HEK293T (cell line): ENCODE results near the gene TSEN34.

Experiments used
- CTCF ChIA-PET: fragments of 350-600 bp; formaldehyde crosslinking; extraction: SDS; loops from one replicate; lab custom pipeline; 2021; ENCODE audit warnings: antibody characterized with exemption, inconsistent platforms; lab: Yijun Ruan, JAX
- POLR2A ChIA-PET: fragments of 350-600 bp; formaldehyde crosslinking; extraction: SDS; loops from one replicate; lab custom pipeline; 2020; ENCODE audit warnings: antibody characterized with exemption, inconsistent platforms; lab: Yijun Ruan, JAX
- DNase-seq: peaks from one replicate; pipeline ENCODE4 v3.0.0; 2012; ENCODE audit warnings: mixed read lengths; ENCODE audit errors: extremely low spot score
- ARNT ChIP-seq: fragments of 450-650 bp; IDR thresholded peaks from 2 replicates; pipeline ENCODE4 v1.6.1; 2017; ENCODE audit warnings: mild to moderate bottlenecking
- BHLHE40 ChIP-seq: fragments of 450-650 bp; IDR thresholded peaks from 2 replicates; pipeline ENCODE4 v1.6.1; 2016; ENCODE audit warnings: mild to moderate bottlenecking, moderate library complexity, borderline replicate concordance
- CTBP1 ChIP-seq: fragments of 450-650 bp; IDR thresholded peaks from 2 replicates; pipeline ENCODE4 v1.6.1; 2016; ENCODE audit warnings: borderline replicate concordance
- ELF4 ChIP-seq: fragments of 450-650 bp; IDR thresholded peaks from 2 replicates; pipeline ENCODE4 v1.6.1; 2017; ENCODE audit warnings: antibody characterized with exemption
- FOXA1 ChIP-seq: fragments of 450-650 bp; IDR thresholded peaks from 2 replicates; pipeline ENCODE4 v1.6.1; 2016; ENCODE audit warnings: mild to moderate bottlenecking
- FOXK2 ChIP-seq: fragments of 450-650 bp; IDR thresholded peaks from 2 replicates; pipeline ENCODE4 v1.6.1; 2016; ENCODE audit warnings: mild to moderate bottlenecking
- FOXM1 ChIP-seq: fragments of 450-650 bp; IDR thresholded peaks from 2 replicates; pipeline ENCODE4 v1.6.1; 2017; ENCODE audit warnings: mild to moderate bottlenecking, borderline replicate concordance
- HDGF ChIP-seq: fragments of 450-650 bp; IDR thresholded peaks from 2 replicates; pipeline ENCODE4 v1.6.1; 2017; ENCODE audit warnings: antibody characterized with exemption, borderline replicate concordance
- L3MBTL2 ChIP-seq: fragments of 450-650 bp; conservative IDR thresholded peaks from 2 replicates; pipeline ENCODE4 v1.6.1; 2016; ENCODE audit warnings: mild to moderate bottlenecking
- LEF1 ChIP-seq: fragments of 450-650 bp; IDR thresholded peaks from 2 replicates; pipeline ENCODE4 v1.6.1; 2017; ENCODE audit warnings: mild to moderate bottlenecking, borderline replicate concordance
- NFRKB ChIP-seq: fragments of 450-650 bp; IDR thresholded peaks from 2 replicates; pipeline ENCODE4 v1.6.1; 2016; ENCODE audit warnings: mild to moderate bottlenecking, moderate library complexity
- PKNOX1 ChIP-seq: fragments of 450-650 bp; IDR thresholded peaks from 2 replicates; pipeline ENCODE4 v1.6.1; 2016
- SP1 ChIP-seq: fragments of 450-650 bp; IDR thresholded peaks from 2 replicates; pipeline ENCODE4 v1.6.1; 2017
- SUZ12 ChIP-seq: fragments of 450-650 bp; IDR thresholded peaks from 2 replicates; pipeline ENCODE4 v1.6.1; 2016; ENCODE audit warnings: mild to moderate bottlenecking
- TARDBP ChIP-seq: fragments of 450-650 bp; IDR thresholded peaks from 2 replicates; pipeline ENCODE4 v1.6.1; 2016
- ZNF384 ChIP-seq: fragments of 450-650 bp; IDR thresholded peaks from 2 replicates; pipeline ENCODE4 v1.6.1; 2016

Gene TSEN34

DNA sequence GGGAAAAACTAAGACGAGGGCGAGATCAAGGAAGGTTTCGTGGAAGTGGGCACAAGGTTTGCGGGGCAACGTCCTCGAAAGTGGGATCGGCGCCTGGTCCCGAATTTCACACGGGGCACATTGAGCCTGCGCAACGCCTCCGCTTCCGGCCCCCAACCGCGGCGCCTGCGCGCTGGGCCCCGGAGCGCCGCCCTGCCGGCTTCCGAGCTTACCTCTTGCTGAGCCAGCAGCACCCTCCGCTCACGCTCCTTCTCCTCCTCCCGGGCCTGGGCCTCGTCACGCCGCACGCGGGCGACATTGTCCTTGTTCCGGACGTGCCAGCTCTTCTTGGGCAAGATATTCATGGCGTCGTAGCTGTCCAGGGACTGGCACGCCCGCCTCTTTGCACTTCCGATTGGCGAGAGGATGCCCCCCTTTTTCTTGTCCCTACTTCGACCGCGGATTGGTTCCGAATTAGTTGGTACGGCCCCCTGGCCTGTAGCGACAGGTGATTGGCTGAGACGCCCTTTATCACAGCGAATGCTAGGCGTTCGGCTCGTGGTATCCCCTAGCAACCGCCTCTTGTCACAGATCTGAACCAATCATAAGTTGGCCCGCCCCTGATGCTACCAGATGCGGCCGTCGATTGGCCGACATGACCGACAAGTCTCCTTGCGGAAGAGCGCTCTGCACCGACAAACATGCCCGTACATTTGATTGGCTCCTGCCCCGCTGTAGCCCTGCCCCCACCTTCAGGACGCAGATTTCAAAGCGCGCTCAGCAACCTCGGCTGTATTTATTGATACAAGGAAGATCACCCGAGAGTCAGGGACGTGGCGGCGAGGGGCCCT is 31.5 kb upstream of the TSEN34 start, which contains the start of gene LENG1:
LENG1 (minus strand) TSS at position 370 of the 830 bp plus-strand sequence; CDS start at position 344, 26 bp downstream.
- ChIA-PET CTCF (no interaction called here), POLR2A (interaction anchor here (0.5 to 2.3 kb wide), 10 partner anchors 9 to 56 kb away, joined by 3 to 13 read pairs (median 4); partner anchors contain the start of genes CNOT3, PRPF31, RPS9 and TFPT)
- peak; percentile 92 for DNase-seq
- TF ChIP-seq ZNF384 (no peak), HDGF (no peak; the same call in 1 of the 2 replicates), FOXK2 (no peak), L3MBTL2 (peak; percentile 95), ARNT (no peak), LEF1 (no peak), SP1 (no peak), ELF4 (peak; percentile 86), PKNOX1 (peak; percentile 98)

DNA sequence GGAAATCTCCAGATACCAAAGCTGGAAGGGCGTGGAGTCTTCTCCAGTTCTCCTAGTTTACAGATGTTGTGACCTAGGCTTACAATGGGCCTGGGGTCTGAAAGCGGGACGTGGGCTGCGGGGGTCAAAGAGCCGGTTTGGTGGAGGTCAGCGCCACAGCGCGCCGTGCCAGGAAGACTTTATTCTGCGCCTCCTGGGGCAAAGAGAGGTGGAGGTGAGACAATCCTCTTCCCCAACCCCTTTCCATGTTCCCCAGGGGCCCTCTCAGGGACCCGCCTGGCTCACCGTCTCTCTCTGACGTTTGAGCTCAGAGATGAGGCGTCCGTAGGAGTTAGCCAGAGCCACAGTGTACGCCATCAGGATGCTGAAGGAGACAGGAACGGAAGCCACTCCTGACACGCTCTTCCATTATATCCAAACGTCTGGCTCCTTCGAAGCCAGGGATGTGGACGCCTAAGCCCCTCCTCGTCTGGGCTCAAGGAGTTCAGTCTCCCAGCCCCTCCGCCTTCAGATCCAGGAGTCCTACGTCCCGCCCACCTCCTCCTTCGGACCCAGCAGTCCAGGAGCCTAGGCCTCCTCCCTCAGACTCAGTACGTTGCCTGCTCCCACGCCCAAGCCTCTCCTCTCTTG is 30.8 kb upstream of the TSEN34 start:
- ChIA-PET POLR2A (interaction anchor here (0.5 to 2.3 kb wide), 7 partner anchors 10 to 55 kb away, joined by 3 to 13 read pairs (median 4); partner anchors contain the start of genes CNOT3 and TSEN34), CTCF (no interaction called here)
- DNase-seq, result no peak
- TF ChIP-seq NFRKB (no peak), BHLHE40 (no peak), HDGF (no peak), TARDBP (no peak), ELF4 (no peak), SP1 (no peak), FOXA1 (no peak), ZNF384 (no peak), CTBP1 (no peak)

DNA sequence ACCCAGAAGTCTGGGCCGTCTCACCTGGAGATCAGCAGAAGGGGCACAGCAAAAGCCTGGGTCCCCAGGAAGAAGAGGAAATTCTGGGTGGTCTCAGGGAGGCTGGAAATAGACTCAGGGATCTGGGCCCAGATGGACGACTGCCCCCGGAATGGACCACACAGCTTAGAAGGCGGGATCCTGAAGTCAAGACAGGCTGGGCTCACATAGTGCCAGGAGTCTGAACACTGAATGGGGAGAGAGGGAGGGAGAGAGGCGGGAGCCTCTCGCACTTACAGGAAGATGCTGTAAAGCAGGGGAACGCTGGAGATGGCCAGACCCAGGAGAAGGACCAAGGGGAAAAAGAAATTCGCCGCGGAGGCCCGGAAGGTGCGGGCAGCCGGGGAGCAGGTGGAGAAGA is 30.3 kb upstream of the TSEN34 start:
- DNase-seq, result no peak
- CTCF ChIA-PET, result no interaction called here
- TF ChIP-seq ARNT, result no peak
- no peak for TF ChIP-seq ZNF384
- TF ChIP-seq SUZ12, result no peak
- TF ChIP-seq BHLHE40, result no peak
- TF ChIP-seq FOXA1, result no peak
- no peak for TF ChIP-seq L3MBTL2
- TF ChIP-seq NFRKB, result no peak
- no peak for TF ChIP-seq LEF1
- no peak for TF ChIP-seq SP1
- no peak for TF ChIP-seq FOXM1
- TF ChIP-seq PKNOX1, result no peak
- TF ChIP-seq FOXK2, result no peak
- no peak for TF ChIP-seq ELF4
- TF ChIP-seq HDGF, result no peak
- no peak for TF ChIP-seq CTBP1
- no peak for TF ChIP-seq TARDBP
- POLR2A ChIA-PET, result interaction anchor here (0.8 to 2.3 kb wide), 5 partner anchors 10 to 49 kb away, joined by 3 to 13 read pairs (median 4); partner anchors contain the start of genes CNOT3 and TSEN34

DNA sequence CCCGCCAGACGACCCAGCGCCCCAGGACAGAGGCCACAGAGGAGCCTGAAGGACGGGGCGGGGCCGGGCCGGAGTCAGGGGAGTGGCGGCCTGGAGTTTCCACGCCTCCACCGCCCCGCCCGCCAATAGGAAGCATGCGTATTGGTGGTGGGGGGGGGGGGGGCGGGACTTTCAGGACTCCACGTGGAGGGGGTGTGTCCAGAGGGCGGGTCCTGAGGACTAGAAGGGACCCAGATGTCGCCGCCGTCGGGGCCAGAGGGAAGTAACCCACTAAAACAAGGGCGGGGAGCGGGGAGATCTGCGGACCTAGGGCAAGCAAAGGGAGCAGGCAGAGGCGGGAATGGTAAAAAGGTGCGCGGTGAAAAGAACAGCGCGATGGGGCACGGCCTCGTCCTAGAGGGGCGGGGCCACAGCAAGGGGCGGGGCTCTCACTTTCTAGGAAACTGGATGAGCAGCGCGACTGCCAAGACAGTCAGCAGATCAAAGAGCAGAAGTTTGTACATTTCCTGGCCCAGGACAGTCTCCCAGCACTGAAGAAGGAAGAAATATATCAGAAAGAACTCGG is 28.8 kb upstream of the TSEN34 start:
- ChIA-PET CTCF (no interaction called here), POLR2A (no interaction called here)
- TF ChIP-seq BHLHE40 (no peak), SUZ12 (no peak), NFRKB (no peak), L3MBTL2 (no peak), FOXK2 (no peak), LEF1 (no peak), ZNF384 (no peak), CTBP1 (no peak), TARDBP (no peak)
- peak; percentile 75 for DNase-seq

- TF ChIP-seq PKNOX1 (no peak), CTBP1 (no peak), L3MBTL2 (no peak), SUZ12 (no peak), SP1 (no peak), ARNT (no peak), ZNF384 (no peak), NFRKB (no peak), BHLHE40 (no peak), FOXM1 (no peak), FOXA1 (no peak), ELF4 (no peak), HDGF (no peak)
- DNase-seq, result no peak
- POLR2A ChIA-PET, result no interaction called here
- CTCF ChIA-PET, result no interaction called here
Observed at GRCh38 chr19:54162884-54163283, 28.2 kb upstream of the TSEN34 start.
